ENCODE data around the gene OR4F15. TPM values are rescaled to one million over a fixed set of nuclear protein-coding genes. Genes with fewer than 3 reads are reported as not detected.
"Not testable (repeated sequence)": the region's sequence is repeated elsewhere in the genome, so short reads cannot be mapped to it uniquely, and the experiment has no call there.

OR4F15 gene
- total RNA-seq, 4 donors from 2014 or later: not detected

DNA sequence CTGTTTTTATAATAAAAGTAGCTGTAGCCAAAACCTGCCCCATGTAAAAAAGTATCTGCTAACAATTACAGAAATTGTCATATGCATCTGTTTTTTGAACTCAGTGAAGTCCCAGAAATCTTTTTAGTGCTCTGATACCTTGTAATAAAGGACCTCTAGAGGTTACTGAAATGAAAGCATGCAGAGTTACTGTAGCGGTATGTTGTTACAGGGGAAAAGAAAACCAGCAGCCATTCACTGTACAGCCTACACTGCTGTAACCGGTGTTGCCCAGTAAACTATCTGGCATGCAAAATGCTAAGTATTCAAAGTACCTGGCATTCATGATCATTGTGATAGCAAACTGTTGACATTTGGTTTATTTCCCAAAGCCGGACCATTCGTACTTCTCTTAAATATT, 21.3 kb upstream of the OR4F15 start:
- H3K4me3 ChIP-seq; H3K27me3 ChIP-seq; H3K36me3 ChIP-seq; DNase-seq (ENCODE audit: low spot score in 2 of 2); H3K4me1 ChIP-seq; H3K9me3 ChIP-seq; H3K27ac ChIP-seq: not testable (repeated sequence)
- 44 to 63% methylated on average over 2 of the region's 4 CpGs for WGBS, 2 donors

GRCh38 chr15:101793981-101794380, 18.0 kb upstream of the OR4F15 start:
- H3K36me3 ChIP-seq; H3K27me3 ChIP-seq; H3K4me1 ChIP-seq; H3K9me3 ChIP-seq; H3K27ac ChIP-seq; H3K4me3 ChIP-seq; DNase-seq (ENCODE audit: low spot score in 2 of 2): not testable (repeated sequence)
- WGBS, 2 donors: 75 to 87% methylated on average over 7 of the region's 7 CpGs

GRCh38 chr15:101795455-101795854, 16.5 kb upstream of the OR4F15 start:
- H3K4me1 ChIP-seq: no peaks in the 10 kb centered on the region
- no peaks in the 10 kb centered on the region for H3K27me3 ChIP-seq
- TF ChIP-seq, protein P1, sequence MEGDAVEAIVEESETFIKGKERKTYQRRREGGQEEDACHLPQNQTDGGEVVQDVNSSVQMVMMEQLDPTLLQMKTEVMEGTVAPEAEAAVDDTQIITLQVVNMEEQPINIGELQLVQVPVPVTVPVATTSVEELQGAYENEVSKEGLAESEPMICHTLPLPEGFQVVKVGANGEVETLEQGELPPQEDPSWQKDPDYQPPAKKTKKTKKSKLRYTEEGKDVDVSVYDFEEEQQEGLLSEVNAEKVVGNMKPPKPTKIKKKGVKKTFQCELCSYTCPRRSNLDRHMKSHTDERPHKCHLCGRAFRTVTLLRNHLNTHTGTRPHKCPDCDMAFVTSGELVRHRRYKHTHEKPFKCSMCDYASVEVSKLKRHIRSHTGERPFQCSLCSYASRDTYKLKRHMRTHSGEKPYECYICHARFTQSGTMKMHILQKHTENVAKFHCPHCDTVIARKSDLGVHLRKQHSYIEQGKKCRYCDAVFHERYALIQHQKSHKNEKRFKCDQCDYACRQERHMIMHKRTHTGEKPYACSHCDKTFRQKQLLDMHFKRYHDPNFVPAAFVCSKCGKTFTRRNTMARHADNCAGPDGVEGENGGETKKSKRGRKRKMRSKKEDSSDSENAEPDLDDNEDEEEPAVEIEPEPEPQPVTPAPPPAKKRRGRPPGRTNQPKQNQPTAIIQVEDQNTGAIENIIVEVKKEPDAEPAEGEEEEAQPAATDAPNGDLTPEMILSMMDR (IDR thresholded peaks at IDR 0.05): no peak
- TF ChIP-seq POLR2A (IDR thresholded peaks at IDR 0.05) (no peak), EP300 (IDR thresholded peaks at IDR 0.05) (no peak)
- no peak for DNase-seq (ENCODE audit: low spot score in 2 of 2)
- H3K9me3 ChIP-seq: no peaks in the 10 kb centered on the region
- no peak overlapping the region for H3K27ac ChIP-seq
- 68 to 77% methylated on average over 1 of the region's 1 CpG for WGBS, 2 donors
- H3K4me3 ChIP-seq: no peak overlapping the region
- H3K36me3 ChIP-seq: no peaks in the 10 kb centered on the region

DNA sequence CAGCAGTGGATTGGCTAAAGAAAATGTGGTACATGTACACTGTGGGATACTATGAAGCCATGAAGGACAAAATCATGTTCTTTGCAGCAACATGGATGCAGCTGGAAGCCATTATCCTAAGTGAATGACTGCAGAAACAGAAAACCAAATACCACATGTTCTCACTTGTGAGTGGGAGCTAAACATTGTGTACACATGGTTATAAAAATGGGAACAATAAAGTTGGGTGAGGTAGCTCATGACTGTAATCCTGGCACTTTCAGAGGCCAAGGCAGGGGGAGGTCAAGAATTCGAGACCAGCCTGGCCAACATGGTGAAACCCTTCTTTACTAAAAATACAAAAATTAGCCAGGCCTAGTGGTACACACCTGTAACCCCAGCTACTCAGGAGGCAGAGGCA, 12.3 kb upstream of the OR4F15 start:
- WGBS, 2 donors: 55 to 62% methylated on average over 1 of the region's 1 CpG
- H3K4me1 ChIP-seq: no peaks in the 10 kb centered on the region
- peaks cover 0 to 4% (median 0%) of the 10 kb centered on the region in 4 donors for H3K9me3 ChIP-seq
- no peak for DNase-seq (ENCODE audit: low spot score in 2 of 2)
- TF ChIP-seq POLR2A (IDR thresholded peaks at IDR 0.05) (no peak), EP300 (IDR thresholded peaks at IDR 0.05) (no peak)
- TF ChIP-seq, protein P1 (IDR thresholded peaks at IDR 0.05): no peak
- H3K36me3 ChIP-seq: no peaks in the 10 kb centered on the region
- no peak overlapping the region for H3K4me3 ChIP-seq
- H3K27me3 ChIP-seq: no peaks in the 10 kb centered on the region
- no peak overlapping the region for H3K27ac ChIP-seq

DNA sequence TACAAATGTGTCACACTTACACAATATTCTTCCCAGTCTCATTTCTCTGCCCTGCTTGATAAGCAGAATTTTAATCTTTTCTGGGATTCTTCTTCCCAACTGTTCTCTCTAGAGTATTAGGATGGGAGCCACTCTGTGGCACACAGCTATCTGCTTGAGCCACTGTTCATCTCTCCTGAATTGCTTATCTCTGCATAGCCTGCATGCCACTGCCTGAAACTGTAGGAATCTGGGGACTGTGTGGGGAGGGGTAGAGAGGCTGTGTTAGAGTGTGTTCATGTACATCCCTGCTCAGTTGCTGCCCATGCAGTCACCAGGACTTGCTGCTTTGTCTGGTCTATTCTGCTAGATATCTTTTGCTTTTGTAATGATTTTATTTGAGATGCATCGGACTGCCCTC, 11.0 kb upstream of the OR4F15 start:
- TF ChIP-seq POLR2A (IDR thresholded peaks at IDR 0.05): no peak
- no peak for TF ChIP-seq EP300 (IDR thresholded peaks at IDR 0.05)
- TF ChIP-seq, protein P1 (IDR thresholded peaks at IDR 0.05): no peak
- no peaks in the 10 kb centered on the region for H3K27me3 ChIP-seq
- no peak for DNase-seq (ENCODE audit: low spot score in 2 of 2)
- H3K4me3 ChIP-seq: no peak overlapping the region
- 93 to 100% methylated on average over 1 of the region's 1 CpG for WGBS, 2 donors
- no peak overlapping the region for H3K27ac ChIP-seq
- peaks cover 0 to 4% (median 0%) of the 10 kb centered on the region in 4 donors for H3K9me3 ChIP-seq
- H3K4me1 ChIP-seq: no peaks in the 10 kb centered on the region
- no peaks in the 10 kb centered on the region for H3K36me3 ChIP-seq

- Histone ChIP-seq H3K4me1 (no peaks in the 10 kb centered on the region), H3K36me3 (no peaks in the 10 kb centered on the region), H3K4me3 (no peak within 1 kb of the TSS), H3K27ac (no peak within 1 kb of the TSS), H3K9me3 (peaks cover 0 to 4% (median 0%) of the 10 kb centered on the region in 4 donors), H3K27me3 (no peaks in the 10 kb centered on the region)
- WGBS, 2 donors: 85 to 90% methylated on average over 2 of the region's 2 CpGs
- TF ChIP-seq, protein P1 (IDR thresholded peaks at IDR 0.05): no peak
- TF ChIP-seq EP300 (IDR thresholded peaks at IDR 0.05): no peak
- TF ChIP-seq POLR2A (IDR thresholded peaks at IDR 0.05): no peak
- no peak for DNase-seq (ENCODE audit: low spot score in 2 of 2)
Measured at GRCh38 chr15:101803209-101803608, 8.8 kb upstream of the OR4F15 start, which contains the start of gene OR4F6. TSS of gene OR4F6 (plus strand) at chr15:101803509. CDS start at chr15:101805720, 2,211 bp downstream.
